EL (cell line): ENCODE results near the gene EIF4G3.
"Not testable (repeated sequence)": the region's sequence is repeated elsewhere in the genome, so short reads cannot be mapped to it uniquely, and the experiment has no call there.

Source experiments
- DNase-seq: peaks from one replicate; pipeline ENCODE4 v3.0.0-alpha.2; 2016

EIF4G3 gene

DNA sequence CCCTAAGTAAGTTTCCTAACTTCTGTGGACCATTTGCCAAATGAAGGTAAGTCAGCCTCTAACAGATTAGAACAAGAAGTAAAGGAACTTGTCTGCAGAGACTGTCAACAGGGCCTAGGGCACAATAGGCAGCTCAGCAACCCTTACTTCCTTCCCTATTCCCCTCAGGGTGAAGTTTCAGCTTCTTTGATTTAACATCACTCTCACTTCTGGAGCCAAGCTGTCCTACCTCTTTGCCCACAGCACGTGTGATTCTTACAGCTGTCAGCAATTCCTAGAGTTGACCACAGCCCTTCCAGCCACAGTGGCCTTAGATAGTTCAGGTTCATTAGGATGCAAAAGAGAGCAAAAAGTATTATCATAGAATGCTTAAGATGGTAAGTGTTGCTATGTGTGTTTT lies 7.6 kb upstream of the EIF4G3 start:
- no peak for DNase-seq

DNA sequence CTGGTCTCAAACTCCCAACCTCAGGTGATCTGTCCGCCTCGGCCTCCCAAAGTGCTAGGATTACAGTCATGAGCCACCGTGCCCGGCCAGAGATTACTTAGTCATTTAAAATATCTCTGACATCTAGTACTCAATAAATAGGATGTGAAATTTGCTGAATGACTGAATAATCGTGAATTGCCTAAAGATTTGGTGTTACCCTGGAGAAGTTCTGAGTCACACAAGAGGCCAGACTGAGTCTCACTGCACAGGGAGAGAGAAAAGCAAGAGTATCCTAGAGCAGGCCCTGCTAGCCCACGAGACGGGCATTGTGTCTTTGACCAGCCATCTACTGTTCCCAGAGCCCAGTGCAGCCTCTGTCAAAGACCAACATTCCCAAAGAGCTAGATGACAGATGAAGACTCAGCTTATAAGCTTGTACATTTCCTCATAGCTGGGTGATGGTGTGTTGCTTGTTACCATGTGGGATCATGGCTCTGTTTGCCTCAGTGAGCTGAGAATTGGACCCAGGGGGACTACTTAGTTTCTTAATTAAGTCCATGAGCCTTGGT lies 5.6 kb upstream of the EIF4G3 start:
- no peak for DNase-seq

DNA sequence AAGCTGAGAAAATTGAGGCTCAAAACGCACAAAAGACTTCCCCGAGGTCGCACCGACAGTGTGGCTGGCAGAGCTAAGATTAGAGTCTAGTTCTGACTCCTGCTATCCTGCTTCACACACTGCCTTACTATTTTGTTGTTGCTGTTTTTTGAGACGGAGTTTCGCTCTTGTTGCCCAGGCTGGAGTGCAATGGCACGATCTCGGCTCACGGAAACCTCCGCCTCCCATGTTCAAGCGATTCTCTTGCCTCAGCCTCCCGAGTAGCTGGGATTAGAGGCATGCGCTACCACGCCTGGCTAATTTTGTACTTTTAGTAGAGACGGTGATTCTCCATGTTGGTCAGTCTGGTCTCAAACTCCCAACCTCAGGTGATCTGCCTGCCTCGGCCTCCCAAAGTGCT lies 1.6 kb upstream of the EIF4G3 start:
- DNase-seq = not testable (repeated sequence)

DNA sequence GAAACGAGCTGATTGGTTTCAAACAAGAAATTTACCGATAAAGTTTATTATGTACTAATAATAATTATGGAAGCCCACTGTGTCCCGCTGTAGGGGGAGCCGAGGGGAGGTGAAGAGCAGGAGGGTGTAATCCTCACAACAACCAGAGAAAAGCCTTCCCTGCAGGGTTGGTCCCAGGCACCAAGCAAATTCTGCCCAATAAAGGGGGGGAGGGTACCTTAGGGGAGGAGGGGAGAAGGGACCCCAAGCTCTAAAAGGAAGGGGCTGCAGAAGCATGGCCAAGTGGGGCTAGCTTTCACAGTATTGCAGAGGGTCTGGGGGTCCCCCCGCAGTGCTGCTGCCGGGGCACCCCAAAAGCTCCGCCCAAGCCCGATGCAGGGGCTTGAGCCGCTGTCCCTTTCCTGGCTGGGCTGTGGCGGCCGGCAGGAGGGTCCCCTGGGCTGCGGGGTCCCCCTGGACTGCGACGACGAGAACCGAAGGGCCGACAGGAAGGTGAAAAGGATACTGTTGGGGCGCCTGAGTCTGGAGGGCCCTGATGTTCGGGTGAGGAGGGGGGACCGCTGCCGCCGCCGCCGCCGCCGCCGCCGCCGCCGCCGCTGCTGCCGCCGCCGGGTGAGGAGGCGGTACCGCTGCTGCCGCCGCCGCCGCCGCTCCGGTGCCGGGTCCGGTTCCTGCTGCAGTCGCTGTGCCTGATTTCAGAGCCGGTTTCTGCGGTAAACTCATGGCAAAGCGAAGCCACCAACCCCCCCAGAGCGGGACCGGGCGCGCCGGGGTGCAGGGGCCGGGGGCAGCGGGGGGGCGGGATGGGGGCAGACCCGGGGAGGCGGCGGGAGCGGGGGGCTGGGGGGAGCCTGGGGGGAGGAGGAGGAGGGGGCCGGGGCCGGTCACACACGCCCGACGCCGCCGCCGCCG lies 771 bp downstream of the EIF4G3 start:
- peak; percentile 46 for DNase-seq

DNA sequence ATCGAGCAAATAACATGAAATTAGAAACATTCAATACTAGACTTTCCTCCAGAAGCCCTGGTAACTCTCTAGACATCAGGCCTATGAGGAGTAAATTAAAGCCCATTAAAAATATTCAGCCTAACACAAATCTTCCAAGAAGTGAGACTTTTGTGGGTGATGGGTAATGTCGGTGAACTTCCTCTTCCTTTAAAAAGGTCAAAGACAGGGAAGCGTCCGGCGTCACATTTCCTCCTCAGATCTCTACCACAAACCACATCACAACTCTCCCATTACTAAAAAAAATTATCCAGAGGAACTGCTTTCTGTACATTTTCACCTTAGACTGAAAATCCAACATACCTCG lies 1.4 kb downstream of the EIF4G3 start:
- DNase-seq = peak; percentile 58

DNA sequence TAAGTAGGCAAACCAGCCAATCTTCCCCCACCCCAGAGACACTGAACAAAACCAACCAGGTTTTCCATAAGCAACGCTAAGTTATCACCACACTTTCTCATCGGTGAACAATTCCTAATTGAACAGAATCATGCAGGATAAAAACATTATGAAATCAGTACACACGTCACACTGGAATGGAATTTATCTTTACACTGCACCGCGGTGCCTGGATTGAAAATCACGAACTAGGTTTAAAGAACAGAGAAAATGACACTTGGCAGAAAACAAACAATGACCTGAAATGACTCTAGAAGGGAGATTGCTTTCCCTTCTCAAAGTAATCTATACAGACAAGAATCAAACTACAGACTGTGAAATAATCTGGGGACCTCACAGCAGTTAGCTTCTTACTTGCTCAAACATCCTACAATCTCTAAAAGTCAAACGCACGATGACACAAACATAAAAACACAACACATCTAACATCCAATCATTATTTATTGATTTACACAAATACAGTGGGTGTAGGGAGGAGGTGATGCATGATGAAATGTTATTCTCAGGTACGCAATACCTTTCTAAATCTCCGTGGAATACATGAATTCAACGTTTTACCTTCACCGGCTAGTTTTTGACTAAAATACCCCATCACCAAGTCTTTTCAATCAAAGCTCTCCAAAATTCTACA lies 1.9 kb downstream of the EIF4G3 start:
- peak; percentile 72 for DNase-seq

DNA sequence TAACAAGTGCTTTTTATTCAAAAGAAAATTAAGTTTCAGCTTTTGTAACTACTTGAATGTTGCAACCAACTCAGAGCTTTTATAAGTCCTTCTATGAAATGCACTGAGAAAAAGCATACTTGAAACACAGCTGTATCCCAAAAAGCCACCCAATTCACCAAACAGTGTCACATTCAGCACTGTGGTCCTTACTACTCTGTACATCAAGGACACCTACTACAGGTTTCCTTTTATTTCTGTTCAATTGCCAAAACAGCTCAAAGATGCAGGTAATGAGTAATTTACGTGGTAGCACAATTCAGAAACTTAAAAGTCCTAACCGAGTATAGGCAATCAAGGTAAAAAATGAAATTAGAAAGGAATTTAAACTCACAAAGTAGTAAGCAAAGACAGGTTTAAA lies 2.5 kb downstream of the EIF4G3 start:
- DNase-seq = no peak

DNA sequence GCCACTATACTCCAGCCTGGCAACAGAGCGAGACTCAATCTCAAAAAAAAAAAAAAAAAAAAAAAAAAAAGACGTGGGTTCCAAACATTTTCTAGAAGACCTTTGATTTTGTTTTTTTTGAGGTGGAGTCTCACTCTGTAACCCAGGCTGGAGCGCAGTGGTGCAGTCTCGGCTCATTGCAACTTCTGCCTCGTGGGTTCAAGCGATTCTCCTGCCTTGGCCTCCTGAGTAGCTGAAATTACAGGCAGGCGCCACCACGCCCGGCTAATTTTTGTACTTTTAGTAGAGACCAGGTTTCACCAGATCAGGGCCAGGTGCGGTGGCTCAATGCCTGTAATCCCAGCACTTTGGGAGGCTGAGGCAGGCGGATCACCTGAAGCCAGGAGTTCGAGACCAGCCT lies 3.6 kb downstream of the EIF4G3 start:
- not testable (repeated sequence) for DNase-seq

DNA sequence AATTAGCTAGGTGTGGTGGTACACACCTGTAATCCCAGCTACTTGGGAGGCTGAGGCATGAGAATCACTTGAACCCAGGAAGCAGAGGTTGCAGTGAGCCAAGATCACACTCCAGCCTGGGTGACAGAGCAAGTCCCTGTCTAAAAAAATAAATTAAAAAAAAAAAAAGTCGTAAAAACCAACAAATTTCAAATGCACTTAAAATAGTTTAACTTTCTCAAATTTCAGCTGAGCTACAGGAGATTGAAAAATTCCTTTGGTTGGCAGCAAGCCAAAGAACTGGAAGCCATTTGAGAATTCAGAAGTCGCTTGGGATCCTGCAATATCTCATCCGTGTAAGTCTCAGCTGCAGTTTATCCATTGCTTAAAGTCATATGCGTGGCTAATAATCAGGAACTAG lies 5.9 kb downstream of the EIF4G3 start:
- DNase-seq = peak; percentile 59

DNA sequence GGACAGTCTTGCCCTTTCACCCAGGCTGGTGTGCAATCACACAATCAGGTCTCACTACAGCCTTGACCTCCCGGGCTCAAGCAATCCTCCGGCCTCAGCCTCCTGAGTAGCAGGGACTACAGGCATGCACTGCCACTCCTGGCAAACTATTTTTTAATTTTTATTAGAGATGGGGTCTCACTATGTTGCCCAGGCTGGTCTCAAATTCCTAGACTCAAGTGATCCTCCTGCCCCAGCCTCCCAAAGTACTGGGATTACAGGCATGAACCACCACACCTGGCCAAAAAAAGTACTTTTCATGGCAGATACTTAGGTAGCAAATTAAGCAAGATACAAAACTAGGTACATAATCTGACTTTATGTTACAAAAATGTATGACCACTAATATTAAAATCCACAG lies 8.3 kb downstream of the EIF4G3 start:
- DNase-seq = no peak

DNA sequence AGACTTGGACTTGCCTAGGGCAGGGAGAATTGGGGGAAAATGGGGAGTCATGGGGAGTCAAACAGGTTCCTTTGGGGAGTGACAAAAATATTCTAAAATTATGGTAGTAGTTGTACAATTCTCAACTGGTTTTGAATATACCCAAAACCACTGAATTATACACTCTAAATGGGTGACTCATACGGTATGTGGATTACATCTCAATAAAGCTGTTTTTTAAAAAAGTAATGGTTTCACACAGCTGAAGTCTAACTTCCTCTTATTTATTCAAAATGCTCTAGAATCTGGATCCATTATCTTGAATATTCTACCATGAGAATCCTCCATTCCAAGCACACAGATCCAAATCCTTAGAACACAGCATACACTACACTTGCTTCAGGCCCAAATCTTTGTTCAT lies 11.1 kb downstream of the EIF4G3 start:
- peak; percentile 28 for DNase-seq

DNA sequence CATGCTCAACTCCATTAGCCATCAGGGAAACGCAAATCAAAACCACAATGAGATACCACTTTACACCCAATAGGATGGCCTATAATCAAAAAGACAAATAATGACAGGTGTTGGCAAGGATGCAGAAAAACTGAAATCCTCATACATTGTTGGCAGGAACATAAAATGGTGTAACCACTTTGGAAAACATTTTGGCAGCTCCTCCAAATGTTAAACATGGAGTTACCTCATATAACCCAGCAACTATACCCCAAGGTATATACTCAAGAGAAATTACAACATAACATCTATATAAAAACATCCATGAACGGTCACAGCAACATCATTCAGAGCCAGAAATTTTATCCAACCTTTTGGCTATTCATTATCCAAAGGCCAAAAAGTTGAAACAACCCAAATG lies 11.6 kb downstream of the EIF4G3 start:
- no peak for DNase-seq

DNA sequence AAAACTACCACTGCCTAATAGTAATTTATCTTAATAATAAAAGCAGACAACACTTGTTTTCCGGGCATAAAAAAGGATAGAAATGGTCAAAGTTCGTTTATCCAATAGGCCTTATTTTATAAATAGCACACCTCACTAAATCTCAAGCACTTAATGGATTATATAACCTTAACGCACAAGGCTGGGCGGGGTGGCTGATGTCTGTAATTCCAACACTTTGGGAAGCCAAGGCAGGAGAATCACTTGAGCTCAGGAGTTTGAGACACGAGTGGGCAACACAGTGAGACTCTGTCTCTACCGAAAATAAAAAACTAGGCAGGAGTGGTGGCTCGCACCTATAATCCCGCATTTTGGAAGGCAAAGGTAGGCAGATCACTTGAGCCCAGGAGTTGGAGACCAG lies 12.4 kb downstream of the EIF4G3 start:
- DNase-seq = no peak

DNA sequence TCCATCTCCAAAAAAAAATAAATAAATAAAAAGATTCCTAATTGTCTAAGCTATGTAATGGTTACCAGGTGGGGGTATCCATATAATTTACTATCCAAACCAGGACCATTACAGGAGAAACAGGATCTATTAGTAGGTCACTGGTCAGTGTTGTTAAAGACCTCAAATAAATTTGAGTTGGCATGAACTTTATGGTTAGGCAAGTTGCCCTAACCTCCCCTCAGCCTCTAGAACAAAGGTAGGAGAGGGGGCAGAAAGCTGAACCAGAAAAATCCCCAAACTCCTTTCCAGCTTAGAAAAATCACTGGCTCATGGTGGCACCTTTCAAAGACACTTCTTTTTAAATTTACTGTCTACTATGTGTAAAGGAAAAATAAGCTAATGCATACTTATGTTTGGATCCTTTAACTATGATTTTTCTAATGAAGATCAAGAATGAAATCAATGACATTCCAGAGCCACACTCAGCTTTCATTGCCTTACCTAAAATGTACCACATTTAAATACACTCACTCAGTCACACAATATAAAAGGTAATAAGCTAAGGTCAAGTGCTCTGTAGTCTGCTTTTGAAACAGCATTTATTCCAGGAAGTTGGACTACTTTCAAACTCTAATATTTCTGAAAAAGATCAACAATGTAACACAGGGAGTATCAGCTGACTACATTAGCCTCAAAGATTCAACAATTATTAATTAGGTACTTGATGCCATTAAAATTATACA lies 13.8 kb downstream of the EIF4G3 start:
- DNase-seq = no peak

DNA sequence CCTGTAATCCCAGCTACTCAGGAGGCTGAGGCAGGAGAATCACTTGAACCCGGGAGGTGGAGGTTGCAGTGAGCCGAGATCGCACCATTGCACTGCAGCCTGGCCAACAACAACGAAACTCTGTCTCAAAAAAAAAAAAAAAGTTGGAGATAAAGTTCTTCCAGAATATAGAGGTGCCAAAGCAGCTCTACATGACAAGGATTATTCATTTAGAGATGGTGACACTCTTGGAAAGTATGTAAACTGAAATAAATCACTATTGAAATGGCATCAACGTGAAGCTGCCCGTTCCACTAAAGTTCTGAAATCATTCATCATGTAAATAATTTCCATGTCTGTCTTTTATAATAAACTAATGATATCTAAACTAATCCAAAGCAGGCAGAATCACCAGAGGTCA lies 14.9 kb downstream of the EIF4G3 start:
- no peak for DNase-seq

DNA sequence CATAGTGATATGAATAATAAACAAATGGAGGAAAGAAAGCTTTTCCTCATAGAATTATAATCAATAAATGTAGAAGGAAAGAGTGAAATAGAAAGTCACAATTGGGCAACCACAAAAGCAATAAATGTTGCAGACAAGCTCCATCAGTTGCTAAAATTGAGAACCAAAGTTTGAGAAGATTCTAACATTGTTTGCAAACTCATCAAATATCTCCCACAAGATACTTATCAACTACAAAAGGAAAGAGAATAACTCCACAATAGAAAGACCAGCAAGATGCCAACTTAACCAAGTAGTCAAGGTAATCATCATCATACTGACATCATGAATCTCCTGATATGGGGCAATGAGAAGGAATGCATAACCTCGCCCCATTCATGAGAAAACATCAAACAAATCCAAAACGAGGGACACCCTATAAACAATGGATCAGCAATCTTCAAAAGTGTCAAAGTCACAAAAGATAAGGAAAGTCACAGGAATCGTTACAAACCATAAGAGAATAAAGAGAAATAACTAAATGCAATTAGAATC lies 16.4 kb downstream of the EIF4G3 start:
- no peak for DNase-seq

DNA sequence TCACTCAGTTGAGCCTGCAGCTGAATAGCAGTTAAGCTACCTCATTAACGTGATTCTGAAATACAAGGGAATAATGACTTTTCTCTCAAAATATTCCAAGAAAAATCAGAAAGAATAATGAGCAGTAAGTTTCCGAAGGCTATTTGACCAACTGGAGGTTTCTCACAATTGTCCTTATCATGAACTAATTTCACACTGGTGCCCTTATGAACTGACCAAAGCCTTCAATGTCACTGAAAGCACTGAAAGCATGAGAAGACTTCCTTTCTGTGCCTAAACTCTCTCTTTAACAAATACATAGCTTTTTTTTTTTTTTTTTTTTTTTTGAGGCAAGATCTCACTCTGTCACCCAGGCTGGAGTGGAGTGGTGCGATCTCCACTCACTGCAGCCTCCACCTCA lies 18.8 kb downstream of the EIF4G3 start:
- no peak for DNase-seq

DNA sequence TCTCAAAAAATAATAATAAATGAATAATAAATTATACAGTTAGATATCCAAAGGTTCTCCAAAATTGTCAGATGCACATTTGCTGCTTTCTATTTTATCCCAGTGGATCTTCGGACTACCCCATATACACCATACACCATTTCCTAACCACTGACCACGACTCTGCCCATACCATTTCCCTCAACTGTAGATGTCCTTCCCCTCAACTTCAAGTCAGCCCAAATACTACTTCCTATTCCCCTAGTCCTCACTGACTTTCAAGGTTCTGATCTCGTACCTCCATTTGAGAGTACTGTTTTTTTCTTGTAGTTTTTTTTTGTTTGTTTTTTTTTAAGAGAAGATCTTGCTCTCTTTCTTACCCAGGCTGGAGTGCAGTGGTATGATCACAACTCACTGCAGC lies 19.6 kb downstream of the EIF4G3 start:
- DNase-seq = no peak

DNA sequence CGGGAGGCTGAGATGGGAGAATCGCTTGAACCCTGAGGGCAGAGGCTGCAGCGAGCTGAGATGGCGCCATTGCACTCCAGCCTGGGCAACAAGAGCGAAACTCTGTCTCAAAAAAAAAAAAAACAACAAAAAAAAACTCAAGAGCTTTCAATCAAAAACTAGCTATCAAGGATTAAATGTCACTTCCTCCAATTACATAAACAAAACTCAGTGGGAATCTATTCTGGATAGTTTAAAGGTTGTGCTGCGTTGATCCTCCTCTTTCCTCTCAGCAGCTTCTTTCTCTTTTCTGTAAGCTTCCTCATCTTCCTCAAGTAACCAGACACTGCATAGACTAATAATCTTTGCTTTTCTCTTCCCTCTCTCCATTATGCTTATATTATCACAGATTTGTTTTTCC lies 20.7 kb downstream of the EIF4G3 start:
- no peak for DNase-seq

DNA sequence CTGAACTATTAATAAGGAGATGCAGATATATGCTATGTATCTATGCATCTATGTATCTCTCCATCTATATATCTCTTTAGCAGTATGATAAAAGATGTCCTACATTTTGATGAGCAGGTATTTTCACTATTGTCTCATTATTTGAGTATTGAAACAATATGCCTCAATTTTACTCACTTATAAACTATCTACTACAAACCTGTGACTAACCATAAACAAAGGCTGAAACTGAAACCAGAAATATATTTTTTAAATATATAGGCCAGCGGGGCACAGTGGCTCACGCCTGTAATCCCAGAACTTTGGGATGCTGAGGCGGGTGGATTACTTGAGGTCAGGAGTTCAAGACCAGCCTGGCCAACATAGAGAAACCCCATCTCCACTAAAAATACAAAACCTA lies 22.0 kb downstream of the EIF4G3 start:
- no peak for DNase-seq

DNA sequence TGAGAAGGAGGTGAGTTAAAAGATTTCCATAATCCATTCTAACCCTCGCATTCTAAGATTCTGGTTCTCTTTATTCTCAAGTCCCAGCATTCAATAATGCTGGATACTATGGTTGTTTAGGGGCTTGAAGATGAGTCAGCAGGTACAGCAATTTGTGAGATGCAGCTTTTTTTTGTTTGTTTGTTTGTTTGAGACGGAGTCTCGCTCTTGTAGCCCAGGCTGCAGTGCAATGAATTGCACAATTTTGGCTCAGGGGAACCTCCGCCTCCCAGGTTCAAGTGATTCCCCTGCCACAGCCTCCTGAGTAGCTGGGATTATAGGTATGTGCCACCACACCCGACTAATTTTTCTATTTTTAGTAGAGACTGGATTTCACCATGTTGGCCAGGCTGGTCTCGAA lies 23.3 kb downstream of the EIF4G3 start:
- no peak for DNase-seq

DNA sequence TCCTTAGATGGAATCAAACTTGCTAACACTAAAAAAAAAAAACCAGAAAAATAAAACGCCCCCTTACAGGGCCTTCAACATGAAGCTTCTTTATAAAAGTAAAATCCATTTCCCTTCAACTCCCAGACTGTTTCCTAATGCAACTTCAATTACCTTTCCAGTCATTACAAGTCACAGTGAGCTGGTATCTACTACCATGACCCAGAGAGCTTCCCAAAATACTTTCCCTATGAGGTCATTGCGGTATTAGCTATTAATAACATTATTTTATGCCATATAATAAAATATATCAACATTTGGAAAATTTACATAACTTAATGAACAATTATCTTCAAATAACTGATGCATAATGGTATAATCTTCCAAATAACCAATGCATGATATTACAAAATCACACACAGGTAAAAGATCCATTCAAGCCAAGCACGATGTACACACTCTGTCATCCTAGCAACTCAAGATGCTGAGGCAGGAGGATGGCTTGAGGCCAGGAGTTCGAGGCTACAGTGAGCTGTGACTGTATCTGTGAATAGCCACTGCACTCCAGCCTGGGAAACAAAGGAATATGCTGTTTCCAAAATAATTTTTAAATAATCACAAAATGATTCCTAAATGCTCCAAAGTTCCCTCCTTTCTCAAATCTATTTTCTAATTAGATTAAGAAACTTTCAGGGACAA lies 24.1 kb downstream of the EIF4G3 start:
- peak; percentile 55 for DNase-seq
